A549 treated with ZK216348 at 1 μM for 4 hours (cell line): ENCODE results near the gene EFCAB5. TPM values are rescaled to one million over a fixed set of nuclear protein-coding genes. Genes with fewer than 3 reads are reported as not detected.

ENCODE experiments used
- total RNA-seq: library from RNA; stranded (reverse); fragments of 200-300 nt; extraction: Qiagen RNA extraction; gene quantifications from 5 replicates; pipeline ENCODE4 v1.2.3, GENCODE V29; 2022; ENCODE audit warnings: low read depth

The EFCAB5 gene
- total RNA-seq = 0.21 to 1.2 TPM (median 0.39 TPM) in 5 replicates

GRCh38 chr17:29941334-29941733 lies at the start of gene EFCAB5:
EFCAB5 (plus strand) TSS chr17:29941634; CDS start chr17:29941797, 163 bp downstream.

DNA sequence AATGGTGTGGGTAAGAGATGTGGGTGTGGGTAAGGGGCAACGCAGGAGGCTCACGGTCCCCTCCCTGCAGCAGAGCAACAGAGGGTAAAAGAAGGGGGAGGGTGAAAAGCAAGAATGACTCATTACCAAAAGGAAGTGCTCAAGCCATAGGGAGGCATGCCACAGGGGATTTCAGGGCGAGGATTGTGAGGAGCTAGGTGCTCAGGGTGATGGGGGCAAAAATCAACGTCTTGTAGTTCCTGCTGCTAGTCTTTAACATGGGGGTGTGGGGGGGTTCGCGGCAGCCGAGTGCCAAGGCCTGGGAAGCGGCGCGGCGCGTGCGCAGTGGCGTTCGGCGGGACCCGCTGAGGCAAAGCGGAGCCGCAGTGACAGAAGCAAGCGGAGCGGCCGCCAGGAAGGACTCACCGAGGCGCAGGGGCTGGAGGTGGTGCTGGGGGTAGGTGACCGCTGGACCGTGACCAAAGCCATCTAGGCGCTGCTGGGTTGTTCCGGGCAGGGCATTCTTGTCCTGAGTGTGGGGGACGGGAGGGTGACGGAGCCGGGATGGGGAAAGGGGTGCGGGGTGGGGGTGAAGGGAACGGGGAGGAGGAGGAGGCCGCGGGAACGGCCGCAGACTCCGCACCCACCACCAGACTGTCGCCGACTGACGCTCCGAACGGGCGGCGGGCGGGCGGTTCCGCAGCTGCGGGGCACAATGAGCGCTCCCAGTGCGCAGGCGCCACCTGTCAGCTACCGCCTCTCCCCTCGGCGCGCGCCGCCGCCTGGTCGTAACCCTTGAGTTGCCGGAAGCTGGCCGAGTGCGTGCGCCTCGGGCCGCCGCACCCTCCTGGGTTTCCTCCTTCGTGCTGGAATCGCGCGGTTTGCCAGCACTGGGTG lies 11.7 kb upstream of the EFCAB5 start, which contains the start of gene SSH2:
Gene SSH2, minus strand, starts transcription at position 696 of the 876 bp plus-strand sequence. Its CDS starts 228 bp downstream, at position 468.

GRCh38 chr17:30116661-30117551 lies 175.5 kb downstream of the EFCAB5 start, which contains the start of gene NSRP1:
NSRP1 (plus strand) TSS chr17:30116816; CDS start chr17:30116844, 28 bp downstream.

Other genes starting within 250 kb of the EFCAB5 start
- 22.1 to 30.7 TPM (median 28.5 TPM) in 5 replicates for gene SSH2, start 11.4 kb upstream of the EFCAB5 start, total RNA-seq
- gene NSRP1, start 175.2 kb downstream of the EFCAB5 start, total RNA-seq = 28.9 to 49.7 TPM (median 29.9 TPM) in 5 replicates